Astrocyte of the hippocampus (primary cell): Measurements from ENCODE around the gene NR2E3.
"Not testable (repeated sequence)": the region's sequence is repeated elsewhere in the genome, so short reads cannot be mapped to it uniquely, and the experiment has no call there.

ENCODE experiments used
- DNase-seq: peaks from one replicate; pipeline ENCODE4 v3.0.0; 2011; ENCODE audit warnings: low read depth, low spot score

Gene NR2E3

DNA sequence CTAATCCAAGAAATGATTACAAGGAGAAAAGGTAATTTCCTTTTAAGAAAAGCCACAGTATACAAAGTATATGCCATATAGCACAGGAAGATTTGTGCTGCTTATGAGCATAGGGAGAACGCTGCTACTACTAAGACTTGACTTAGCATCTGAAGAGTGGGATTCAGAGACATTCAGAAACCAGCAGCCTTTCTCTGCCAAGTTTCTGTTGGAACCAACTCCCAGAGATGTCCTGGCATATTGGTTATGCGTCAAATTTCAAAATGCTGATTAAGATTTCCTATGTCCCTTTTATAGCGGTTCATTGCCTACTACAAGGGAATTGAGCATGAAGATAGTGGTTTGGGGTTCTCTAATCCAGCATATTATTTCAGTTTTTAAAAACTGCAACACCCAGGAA, 4.9 kb downstream of the NR2E3 start:
- no peak for DNase-seq

DNA sequence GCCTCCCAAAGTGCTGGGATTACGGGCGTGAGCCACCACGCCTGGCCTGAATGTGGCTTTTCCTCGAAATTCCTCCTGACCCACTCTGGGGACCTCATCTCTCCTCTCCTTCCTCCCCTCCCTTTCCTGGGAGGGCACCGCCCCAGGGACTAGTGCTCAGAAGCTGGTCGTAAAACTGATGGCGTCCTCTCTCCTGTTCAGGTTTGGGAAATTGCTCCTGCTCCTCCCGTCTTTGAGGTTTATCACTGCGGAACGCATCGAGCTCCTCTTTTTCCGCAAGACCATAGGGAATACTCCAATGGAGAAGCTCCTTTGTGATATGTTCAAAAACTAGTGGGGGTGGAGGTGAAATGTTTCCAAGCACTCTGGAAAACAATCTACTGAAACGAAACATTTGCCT, 7.0 kb downstream of the NR2E3 start:
- no peak for DNase-seq

DNA sequence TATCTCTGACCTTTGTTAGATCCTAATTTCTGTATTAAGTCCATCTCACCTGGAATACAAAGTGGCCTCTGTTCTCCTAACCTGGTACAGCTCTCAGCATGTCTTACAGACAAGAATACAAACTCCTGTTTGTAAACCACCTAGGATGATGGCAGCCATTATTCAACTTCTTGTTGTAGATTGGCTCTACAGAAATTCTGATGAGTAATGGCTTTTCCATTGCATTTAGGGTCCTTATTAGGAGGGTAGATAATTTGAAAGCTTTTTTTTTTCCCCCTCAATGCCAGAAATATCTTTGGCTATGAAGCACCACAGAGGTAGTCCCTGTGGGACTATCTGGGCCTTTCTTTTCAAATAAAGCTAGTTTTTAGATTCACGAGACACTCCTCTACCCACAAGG, 9.8 kb downstream of the NR2E3 start:
- no peak for DNase-seq

DNA sequence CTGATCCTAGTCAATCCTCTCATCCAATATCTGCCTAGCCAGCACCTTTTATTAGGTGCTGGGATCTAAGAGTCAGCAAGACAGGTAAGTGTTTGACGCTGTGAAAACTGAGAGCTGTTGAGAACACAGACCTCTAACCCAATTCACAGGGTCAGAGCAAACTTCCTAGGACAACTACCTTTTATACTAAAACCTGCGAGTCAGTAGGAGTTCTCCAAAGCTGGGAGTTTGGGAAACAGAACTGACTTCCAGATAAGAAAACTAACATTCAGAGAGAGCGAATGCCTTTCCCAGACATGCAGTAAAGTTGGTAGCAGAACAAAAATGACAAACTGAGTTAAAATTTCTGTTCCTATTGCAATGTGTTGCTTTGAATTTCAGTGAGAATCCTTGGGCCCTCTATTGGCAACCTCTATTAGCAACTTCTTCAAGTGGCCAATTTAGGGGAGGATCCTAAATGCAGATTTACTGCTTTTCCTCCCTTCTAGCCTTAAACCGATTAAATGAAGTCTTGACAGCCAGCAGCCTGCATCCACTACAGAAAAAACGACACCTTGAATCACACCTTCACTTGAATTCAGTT, 11.3 kb downstream of the NR2E3 start:
- DNase-seq: no peak

DNA sequence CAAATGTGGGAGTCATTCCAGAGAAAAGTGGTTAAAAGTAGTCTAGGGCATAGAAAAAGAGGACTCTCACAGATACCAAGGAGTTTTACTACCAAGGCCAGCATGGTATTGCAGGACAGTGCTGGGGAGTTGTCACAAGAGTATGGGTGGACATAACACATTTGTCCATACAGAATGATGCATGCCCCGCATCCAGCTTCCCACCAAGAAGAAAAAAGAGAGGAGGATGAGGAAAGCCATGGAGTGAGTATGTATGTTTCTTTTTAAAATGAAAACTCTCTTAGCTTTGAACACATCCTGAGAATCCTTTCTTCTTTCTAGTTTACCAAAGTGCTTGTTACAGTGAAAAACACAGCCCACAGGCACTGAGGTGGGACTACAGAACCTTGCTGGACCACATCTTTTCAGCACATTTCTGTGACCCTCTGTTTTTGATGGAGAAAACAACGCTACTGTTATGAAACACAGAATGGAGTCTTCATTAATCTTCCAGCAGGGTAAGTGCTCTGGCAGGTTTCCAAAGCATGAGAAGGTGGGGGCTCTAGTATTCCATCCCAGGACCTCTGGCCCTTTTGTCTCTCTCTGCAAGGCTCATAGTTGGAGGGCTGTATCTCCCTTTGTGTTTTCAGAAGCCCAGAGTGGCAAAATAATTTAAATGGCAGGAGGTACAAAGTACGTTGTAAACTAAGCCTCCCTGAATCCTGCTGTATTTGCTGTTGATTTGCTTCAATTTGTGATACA, 12.7 kb downstream of the NR2E3 start:
- DNase-seq: no peak

DNA sequence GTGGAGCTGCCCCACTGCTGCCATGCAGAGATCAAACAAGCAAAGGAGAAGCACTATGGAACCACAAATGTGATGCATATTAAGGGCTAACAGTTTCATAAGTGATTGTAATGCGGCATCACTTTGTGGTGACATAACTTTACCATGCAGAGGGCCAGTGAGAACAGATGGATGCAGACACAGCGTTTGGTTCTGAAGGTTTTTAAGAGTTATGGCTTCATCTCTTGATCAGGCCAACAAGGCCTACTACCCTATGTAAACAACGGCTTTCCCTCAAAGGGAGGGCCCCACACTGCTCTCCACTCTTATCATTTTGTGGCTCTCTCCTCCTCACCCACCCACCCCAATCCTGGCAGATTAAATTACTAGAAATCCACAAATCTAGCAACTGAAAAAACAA, 13.4 kb downstream of the NR2E3 start:
- DNase-seq: no peak

DNA sequence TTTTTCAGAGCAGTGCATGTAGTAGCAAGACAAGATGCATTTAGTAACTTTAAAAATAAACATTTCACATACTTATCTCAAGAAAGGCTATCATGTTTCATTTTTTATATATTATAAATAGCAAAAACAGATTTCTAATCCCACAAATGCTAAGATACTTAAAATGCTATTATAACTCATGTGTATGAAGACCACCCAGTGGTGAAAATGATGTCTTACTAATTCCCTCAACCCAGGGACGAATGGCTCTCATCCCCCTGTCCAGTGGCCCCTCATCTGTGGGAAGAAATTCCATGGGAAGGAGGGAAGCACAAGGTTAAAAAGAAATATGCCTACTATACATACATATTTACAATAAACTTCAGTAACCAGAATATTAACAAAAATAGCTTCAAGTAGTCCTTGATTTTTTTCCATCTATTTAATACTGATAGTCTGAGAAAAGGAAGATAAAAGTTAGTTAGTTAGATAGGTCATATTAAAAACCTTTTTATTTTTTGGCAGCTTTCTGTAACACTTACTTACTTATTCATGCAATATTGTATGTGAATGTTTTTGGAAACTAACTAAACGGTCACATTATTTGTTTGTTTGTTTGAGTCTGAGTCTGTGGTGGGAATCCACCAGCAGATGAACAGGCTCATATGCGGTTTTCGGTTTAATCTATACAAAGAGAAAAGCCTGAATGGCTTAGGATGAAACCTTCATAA, 14.8 kb downstream of the NR2E3 start:
- DNase-seq: no peak

DNA sequence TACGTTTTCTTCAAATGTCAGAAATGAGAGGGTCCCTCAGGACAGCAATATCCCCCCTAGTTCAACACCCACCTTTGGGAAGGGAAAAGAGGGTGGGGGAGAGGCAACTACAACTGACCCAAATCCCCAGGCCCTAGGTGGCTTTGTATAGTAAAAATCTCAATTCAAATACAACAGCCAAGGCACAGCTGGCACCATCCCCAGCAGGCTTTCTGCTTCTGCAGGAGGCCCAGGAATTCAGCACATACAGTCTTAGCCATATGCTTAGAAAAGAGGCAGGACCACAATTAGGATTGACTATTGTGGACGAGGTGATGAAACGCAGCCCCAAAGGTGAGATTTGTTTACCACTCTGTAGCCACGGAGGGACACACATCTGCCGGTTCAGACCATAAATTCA, 15.8 kb downstream of the NR2E3 start:
- no peak for DNase-seq

DNA sequence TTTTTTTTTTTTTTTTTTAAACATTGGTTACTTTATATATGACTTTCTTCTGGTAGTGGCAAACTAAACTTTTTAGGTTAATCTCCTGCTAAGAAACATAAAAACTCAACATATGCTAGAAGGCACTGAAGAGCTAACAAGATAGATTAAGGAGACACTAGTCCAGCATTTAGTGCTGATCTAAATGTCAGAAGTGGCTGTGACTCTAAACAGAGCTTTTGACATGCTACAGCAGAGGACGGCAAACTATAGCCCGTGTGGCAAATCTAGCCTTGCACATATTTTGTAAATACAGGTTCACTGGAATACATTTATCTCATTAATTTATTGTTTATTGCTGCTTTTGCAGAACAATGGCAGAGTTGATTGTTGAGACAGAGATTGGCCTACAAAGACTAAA, 20.6 kb downstream of the NR2E3 start:
- DNase-seq: no peak

DNA sequence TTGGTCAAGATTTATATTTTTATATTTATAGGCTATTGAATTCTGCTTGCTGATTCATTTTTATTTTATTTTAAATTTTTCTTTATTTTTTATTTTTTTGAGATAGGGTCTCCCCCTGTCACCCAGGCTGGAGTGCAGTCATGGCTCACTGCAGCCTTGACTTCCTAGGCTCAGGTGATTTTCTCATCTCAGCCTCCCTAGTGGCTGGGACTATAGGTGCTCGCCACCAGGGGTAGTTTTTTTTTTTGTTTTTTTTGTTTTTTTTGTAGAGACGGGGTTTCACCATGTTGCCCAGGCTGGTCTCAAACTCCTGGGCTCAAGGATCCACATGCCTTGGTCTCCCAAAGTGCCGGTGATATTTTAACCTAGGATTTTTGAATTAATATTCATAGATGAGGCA, 31.2 kb downstream of the NR2E3 start:
- no peak for DNase-seq

DNA sequence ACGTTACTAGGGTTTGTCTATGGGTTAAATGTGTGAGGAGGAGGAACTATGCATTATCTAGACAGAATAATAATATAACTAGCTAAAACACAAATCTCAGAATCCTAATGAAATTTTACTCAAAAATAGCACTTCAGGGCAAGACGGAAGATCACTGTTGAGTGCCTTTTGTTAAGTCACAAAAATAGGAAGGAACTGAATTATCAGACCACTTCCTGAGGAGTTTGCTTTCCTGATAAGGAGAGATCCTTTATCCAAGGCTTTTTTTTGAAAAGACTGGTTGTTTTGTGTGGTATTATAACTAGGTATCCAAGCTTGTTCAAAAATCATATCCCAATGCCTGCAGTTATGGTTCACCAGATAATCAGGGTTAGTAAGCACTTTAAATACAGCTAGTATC, 34.6 kb downstream of the NR2E3 start:
- no peak for DNase-seq

DNA sequence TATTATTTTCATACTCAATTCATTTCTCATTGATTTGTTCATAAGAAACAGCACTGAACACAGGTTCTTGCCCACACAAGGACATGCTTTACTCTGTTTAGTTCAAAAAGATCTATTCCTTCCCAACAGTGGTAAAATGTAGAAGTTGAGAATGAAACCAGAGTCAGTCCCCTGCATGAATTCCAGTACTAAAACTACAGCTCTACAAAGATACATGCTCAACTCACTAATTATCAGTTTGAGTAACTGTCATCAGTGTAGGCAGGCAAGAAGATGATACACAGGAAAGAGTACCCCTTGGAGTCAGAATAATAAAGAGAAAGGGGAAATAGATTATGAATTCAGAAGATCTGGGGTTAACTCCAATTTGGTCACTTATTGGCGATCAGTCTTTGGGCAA, 43.2 kb downstream of the NR2E3 start:
- DNase-seq: no peak

DNA sequence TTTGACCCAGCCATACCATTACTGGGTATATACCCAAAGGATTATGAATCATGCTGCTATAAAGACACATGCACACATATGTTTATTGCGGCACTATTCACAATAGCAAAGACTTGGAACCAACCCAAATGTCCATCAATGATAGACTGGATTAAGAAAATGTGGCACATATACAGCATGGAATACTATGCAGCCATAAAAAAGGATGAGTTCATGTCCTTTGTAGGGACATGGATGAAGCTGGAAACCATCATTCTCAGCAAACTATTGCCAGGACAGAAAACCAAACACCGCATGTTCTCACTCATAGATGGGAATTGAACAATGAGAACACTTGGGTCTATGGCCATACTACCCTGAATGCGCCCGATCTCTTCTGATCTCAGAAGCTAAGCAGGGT, 47.9 kb downstream of the NR2E3 start:
- DNase-seq: not testable (repeated sequence)
